HG03521 (cell line): ENCODE results near the gene KLHL41.
"Not testable (repeated sequence)": the region's sequence is repeated elsewhere in the genome, so short reads cannot be mapped to it uniquely, and the experiment has no call there.

ENCODE experiments used
- ATAC-seq: cut with Tn5 transposase; IDR thresholded peaks from one replicate; pipeline ENCODE4 v1.9.1; 2021; ENCODE audit warnings: mild to moderate bottlenecking, moderate library complexity; ENCODE audit not compliant: unreplicated experiment

KLHL41 gene

DNA sequence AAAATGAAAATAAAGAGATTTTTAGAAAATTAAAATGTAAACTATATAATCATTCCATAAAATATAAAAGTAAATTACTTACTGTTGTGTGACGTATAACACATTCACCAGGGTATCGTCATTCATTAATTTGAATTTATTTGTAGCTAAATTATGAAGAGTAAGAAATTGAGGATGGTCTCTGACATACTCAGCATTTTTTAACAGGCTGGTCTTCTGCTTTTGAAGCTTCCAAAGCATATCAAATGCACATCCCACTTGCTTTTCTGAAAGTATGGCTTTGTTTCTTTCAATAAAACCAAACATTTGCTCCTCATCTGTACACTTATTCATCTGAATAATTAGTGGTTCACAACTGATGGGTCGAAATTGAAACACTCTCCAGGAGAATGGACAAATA lies 62.1 kb downstream of the KLHL41 start:
- ATAC-seq, result no peak

DNA sequence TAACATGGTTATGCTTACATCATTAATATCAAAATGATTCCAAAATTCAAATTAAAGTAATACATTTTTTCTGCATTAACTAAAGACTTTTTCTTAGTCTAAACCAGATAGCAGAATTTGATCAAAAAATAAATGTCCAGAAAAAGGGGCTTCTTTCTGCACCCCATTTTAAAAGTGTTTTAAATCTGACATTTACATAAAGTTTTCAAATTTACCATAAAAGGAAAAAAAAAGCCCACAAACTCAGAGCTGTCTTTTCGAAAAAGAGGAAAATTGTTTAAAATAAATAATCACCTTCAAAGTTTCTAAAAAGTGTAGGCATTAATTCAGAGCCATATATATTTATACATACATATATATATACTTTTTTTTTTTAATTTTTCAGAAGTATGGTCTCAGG lies 62.7 kb downstream of the KLHL41 start:
- no peak for ATAC-seq

DNA sequence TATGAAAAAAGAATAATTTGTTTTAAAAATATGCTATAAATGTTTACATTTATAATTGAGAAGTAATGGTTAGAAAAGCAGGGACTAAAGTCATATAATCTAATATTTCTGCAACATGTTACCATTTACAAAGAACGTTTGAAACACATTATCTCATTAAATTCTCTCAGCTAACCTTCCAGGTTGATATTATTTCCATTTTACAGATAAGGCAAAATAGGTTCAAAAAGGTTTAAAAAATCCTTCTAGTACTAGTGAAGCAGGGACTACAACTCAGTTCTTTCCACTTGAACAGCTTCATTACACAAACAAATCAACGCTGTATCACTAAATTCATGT lies 63.3 kb downstream of the KLHL41 start:
- no peak for ATAC-seq

GRCh38 chr2:169573160-169573973 lies 63.9 kb downstream of the KLHL41 start, which contains the start of gene FASTKD1:
TSS of gene FASTKD1 (minus strand) at chr2:169573865. CDS start at chr2:169572029, 1,836 bp downstream.
- ATAC-seq, result peak; percentile 100

- ATAC-seq, result no peak
Observed at GRCh38 chr2:169573974-169574299, 64.4 kb downstream of the KLHL41 start.

GRCh38 chr2:169574539-169574938 lies 65.0 kb downstream of the KLHL41 start:
- ATAC-seq, result not testable (repeated sequence)

GRCh38 chr2:169575264-169575663 lies 65.8 kb downstream of the KLHL41 start:
- not testable (repeated sequence) for ATAC-seq
